Measurements from ENCODE around the gene IGFL1.
"Not testable (repeated sequence)": the region's sequence is repeated elsewhere in the genome, so short reads cannot be mapped to it uniquely, and the experiment has no call there.

Gene IGFL1

DNA sequence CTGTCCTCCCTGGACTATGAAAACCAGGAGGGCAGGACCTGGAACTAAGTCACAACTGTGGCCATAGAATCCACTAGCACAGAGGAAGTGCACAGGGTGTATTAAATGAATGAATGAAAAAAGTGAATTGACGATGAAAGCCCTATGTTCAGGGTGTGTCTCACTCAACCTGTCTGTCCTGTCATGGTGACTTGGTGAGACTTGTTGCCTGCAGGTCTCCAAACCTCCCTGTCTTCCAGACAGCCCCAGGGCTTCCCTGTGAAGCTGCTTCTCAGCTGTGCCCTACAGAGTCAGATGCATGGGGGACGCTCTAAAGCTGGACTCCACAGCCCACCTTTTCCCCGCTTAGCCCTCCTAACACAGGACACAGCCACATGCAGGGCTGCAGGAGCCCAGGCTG, 4.8 kb upstream of the IGFL1 start:
- DNase-seq (ENCODE audit: low read depth in 3 of 3), result no peak

DNA sequence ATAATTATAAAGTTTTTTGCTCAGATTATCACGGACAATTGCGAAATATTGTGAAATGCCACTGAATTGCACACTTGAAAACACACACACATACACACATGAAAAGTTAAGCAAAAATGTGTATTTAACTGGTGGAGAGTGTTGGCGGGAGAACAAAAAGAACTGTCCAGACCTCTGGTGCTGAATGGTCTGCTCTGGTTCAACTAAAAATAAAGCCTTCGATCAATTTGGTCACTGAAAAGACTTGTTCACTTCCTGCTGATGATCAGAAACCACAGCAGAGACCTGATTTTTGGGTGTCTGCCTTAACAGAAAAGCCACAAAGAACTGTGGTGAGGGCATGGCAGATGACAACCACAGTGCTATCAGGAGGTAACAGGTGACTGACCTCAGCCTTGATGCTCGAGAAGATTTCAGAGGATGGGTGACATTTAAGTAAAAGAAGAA, 4.0 kb upstream of the IGFL1 start:
- DNase-seq (ENCODE audit: low read depth in 3 of 3), result no peak

DNA sequence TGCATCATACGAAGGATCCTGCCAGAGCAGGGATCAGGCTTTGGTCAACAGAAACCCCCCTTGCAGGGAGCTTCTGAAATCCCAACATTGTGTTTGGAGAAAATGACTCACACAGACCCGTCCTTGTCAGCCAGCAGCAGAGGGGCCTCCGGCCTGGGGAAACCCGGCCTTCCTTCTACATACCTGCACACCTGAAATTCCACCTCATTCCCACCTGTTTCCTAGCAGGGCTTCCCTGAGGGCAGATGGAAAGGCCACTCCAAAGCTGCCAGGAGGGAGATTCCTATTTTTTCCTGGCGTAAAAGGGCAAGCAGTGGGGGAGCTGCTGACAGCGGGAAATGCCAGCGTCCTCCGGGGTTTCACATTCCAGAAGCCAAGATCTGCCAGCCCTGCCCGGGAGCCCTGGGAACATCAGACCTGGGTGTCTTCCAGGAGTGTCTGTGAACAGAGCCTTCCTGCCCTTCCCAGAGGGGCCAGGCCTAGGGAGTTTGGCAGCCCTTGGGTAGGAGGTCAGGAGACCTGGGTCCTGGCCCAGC, 3.0 kb upstream of the IGFL1 start:
- DNase-seq (ENCODE audit: low read depth in 3 of 3), result no peak

DNA sequence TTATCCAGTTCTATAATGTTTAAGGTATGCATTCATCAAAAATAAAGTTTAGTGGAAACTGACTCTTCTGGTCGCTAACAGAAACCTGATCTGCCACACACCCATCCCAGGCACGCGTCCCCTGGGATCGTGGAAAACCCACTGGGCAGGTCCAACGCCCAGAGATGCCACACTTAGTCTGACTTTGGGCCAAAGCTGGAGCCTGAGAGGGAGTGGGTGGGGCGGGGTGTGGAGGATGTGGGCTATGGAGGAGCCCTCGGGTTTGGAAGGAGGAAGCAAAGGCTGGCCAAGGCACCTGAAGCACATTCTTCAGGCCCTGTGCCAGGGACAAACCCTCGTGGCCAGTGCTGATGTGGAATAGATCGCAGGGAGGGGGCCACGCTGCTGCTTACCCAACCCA, 2.5 kb downstream of the IGFL1 start:
- no peak for DNase-seq (ENCODE audit: low read depth in 3 of 3)

- DNase-seq (ENCODE audit: low read depth in 3 of 3), result no peak
Observed at GRCh38 chr19:46232468-46232867, 2.9 kb downstream of the IGFL1 start.

- no peak for DNase-seq (ENCODE audit: low read depth in 3 of 3)
Observed at GRCh38 chr19:46232938-46233621, 3.5 kb downstream of the IGFL1 start.

DNA sequence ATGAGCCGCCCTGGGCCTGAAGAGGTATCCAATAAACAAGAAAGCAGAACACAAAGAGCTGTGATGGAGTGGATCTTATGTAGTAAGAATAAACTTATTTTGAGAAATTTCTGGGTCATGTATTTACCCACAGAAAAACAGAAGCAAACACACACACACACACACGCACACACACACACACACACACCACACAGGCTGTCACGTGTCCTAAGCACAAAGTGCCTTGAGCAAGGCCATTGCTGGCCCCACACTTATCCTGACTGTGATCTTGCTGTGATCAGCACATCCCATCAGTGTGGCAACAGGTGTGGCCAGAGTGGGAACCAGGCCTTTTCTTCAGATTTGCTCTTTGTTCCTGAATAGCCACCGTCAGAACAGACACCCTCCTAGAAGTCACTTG, 4.3 kb downstream of the IGFL1 start:
- not testable (repeated sequence) for DNase-seq (ENCODE audit: low read depth in 3 of 3)

- DNase-seq (ENCODE audit: low read depth in 3 of 3), result not testable (repeated sequence)
Observed at GRCh38 chr19:46238141-46238540, 8.6 kb downstream of the IGFL1 start.

- no peak for DNase-seq (ENCODE audit: low read depth in 3 of 3)
Observed at GRCh38 chr19:46239193-46240024, 9.9 kb downstream of the IGFL1 start.

GRCh38 chr19:46240693-46241092, 11.2 kb downstream of the IGFL1 start:
- no peak for DNase-seq (ENCODE audit: low read depth in 3 of 3)

- DNase-seq (ENCODE audit: low read depth in 3 of 3), result no peak
Observed at GRCh38 chr19:46241626-46242025, 12.1 kb downstream of the IGFL1 start.

- not testable (repeated sequence) for DNase-seq (ENCODE audit: low read depth in 3 of 3)
Observed at GRCh38 chr19:46243081-46243654, 13.6 kb downstream of the IGFL1 start.

DNA sequence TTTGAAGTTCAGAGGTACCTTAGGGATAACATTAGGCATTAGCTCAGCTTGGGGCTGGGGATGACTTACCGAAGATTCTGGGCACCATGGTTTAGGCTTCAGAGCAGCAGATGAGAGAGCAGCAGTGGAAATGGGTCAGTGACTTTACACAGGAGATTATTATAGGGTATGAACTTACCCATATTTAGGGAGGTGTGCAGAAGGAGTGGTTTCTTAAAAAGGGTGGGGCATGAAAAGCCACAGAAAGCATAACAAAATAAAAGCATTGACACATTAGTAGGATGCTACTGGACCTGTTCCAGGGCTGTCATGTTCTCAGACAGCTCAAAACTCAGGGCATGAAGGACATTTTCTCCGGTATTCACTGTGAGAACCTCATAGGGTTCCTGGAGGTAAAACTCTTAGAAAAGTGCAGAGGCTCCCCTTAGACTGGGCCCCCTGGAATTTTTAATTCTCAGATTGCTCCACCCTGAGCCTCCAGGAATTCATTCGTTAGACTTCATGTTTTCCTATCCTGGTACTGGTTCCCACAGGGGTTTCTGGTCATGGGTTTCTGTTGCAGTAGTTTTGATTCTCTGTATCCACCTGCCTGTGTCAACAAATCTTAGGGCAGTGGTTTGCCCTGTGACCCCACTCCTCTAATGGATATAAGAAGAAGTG, 20.7 kb downstream of the IGFL1 start:
- DNase-seq (ENCODE audit: low read depth in 3 of 3), result no peak

- no peak for DNase-seq (ENCODE audit: low read depth in 3 of 3)
Observed at GRCh38 chr19:46251416-46251815, 21.9 kb downstream of the IGFL1 start.

DNA sequence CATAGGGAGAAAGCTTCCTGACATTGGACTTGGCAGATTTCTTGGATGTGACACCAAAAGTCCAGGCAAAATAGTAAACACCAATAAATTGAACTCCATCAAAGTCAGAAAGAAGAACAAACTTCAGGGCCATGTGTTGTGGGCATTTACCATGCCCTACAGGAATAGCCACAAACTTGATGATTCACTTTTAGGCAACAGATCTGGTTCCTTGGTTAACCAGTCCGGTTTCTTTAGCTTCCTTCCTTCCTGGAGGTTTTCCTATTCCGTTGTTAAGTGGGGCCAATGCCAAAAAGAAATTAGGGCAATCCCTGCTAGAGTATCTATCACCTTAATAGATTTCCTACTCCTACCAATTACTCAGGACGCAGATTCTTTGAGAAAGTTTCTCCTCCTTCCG, 25.2 kb downstream of the IGFL1 start:
- DNase-seq (ENCODE audit: low read depth in 3 of 3), result no peak

- DNase-seq (ENCODE audit: low read depth in 3 of 3), result no peak
Observed at GRCh38 chr19:46256855-46257254, 27.3 kb downstream of the IGFL1 start.

GRCh38 chr19:46261501-46261900, 32.0 kb downstream of the IGFL1 start:
- DNase-seq (ENCODE audit: low read depth in 3 of 3), result not testable (repeated sequence)

DNA sequence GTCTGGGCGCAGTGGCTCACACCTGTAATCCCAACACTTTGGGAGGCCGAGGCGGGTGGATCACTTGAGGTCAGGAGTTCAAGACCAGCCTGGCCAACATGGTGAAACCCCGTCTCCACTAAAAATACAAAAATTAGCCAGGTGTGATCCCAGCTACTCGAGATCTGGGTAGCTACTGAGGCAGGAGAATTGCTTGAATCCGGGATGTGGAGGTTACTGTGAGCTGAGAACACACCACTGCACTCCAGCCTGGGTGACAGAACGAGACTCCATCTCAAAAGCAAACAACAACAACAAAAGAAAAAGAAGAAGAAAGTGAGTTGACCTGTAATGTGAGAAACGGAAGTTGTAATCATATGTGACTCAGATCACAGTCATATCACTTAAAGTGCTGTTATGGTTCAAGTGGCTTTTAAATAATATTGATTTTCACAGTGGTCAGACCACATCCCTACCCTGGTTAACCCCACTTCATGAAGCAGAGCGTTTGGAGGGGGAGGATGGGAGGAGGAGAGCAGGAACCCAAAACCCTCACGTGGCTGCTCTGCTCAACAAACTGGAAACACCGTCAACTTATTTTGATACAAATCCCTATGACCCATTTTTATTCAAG, 33.2 kb downstream of the IGFL1 start:
- peak; percentile 41 to 55 (median 50) for DNase-seq (ENCODE audit: low read depth in 3 of 3)

- DNase-seq (ENCODE audit: low read depth in 3 of 3), result not testable (repeated sequence)
Observed at GRCh38 chr19:46264801-46265200, 35.3 kb downstream of the IGFL1 start.

DNA sequence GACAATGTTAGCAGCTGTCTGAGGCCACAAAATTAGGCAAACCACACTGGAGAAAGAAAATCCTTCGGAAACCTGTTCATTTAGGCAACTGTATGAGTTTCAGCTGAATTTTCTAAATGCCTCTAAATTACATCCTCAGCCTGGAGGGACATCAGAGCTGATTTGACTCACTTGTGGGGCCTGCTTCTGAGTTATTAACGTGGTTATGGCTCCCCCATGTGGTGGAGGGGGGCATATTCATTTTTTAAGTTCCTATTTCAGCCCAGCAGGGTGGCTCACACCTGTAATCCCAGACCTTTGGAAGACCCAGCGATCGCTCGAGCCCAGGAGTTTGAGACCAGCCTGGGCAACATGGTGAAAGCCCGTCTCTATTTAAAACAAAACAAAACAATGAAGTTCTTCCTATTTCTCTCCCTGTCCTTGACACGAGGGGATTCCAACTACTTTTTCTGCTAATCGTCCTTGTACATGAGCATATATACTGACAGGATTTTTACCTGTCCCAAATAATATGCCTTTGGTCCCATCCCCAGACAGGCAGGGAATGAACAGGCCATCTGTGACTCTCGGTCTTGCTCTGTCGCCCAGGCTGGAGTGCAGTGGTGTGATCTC, 35.8 kb downstream of the IGFL1 start:
- peak; percentile 49 to 67 (median 54) for DNase-seq (ENCODE audit: low read depth in 3 of 3)

- DNase-seq (ENCODE audit: low read depth in 3 of 3), result no peak
Observed at GRCh38 chr19:46269101-46269500, 39.6 kb downstream of the IGFL1 start.

Data from stimulated activated CD4-positive, alpha-beta T cell treated with anti-CD3 and anti-CD28 coated beads, TNF-alpha, amount 100 ng/mL, for 48 hours (primary cell).